ENCODE data around the gene CDH12. TPM values are rescaled to one million over a fixed set of nuclear protein-coding genes. Genes with fewer than 3 reads are reported as not detected.

Gene CDH12
- total RNA-seq, 2 donors from 2014 or later, result not detected

- no peak for TF ChIP-seq CTCF (IDR thresholded peaks at IDR 0.05)
These were observed 461.2 kb downstream of the CDH12 start for GRCh38 chr5:22391956-22392355.

DNA sequence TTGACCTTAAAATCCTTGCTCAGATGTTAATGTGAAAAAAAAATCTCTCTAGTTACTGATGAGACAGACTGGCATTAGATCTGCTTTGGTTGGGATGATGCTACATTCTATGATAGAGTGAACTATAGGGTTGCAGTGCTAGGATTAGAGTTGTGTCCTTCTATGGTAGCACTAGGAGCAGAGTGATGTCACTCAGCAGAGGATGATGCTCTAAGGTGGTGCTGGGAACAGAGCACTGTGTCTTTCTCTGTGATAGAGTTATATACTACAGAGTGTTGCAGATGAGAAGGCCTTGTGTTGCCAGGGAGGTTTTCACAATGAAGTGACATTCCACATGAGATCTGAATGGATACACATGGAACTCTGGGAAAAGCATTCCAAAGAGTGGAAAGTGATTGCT lies 462.3 kb downstream of the CDH12 start:
- no peak overlapping the region for H3K4me3 ChIP-seq
- no peaks in the 10 kb centered on the region for H3K36me3 ChIP-seq
- H3K27me3 ChIP-seq, result no peaks in the 10 kb centered on the region
- TF ChIP-seq CTCF (IDR thresholded peaks at IDR 0.05), result no peak
- H3K9me3 ChIP-seq, result no peaks in the 10 kb centered on the region
- DNase-seq (ENCODE audit: low spot score), result no peak
- H3K27ac ChIP-seq, result no peak overlapping the region
- no peaks in the 10 kb centered on the region for H3K4me1 ChIP-seq

More at GRCh38 chr5:22391956-22392355, 461.2 kb downstream of the CDH12 start:
- Histone ChIP-seq H3K4me1 (no peaks in the 10 kb centered on the region), H3K9me3 (no peaks in the 10 kb centered on the region), H3K4me3 (no peak overlapping the region), H3K27me3 (no peaks in the 10 kb centered on the region), H3K36me3 (no peaks in the 10 kb centered on the region), H3K27ac (no peak overlapping the region)
- no peak for DNase-seq (ENCODE audit: low spot score)

- no peak overlapping the region for H3K4me3 ChIP-seq
- H3K4me1 ChIP-seq, result no peaks in the 10 kb centered on the region
- H3K27me3 ChIP-seq, result no peaks in the 10 kb centered on the region
- no peak for DNase-seq (ENCODE audit: low spot score)
- TF ChIP-seq CTCF (IDR thresholded peaks at IDR 0.05), result no peak
- no peaks in the 10 kb centered on the region for H3K36me3 ChIP-seq
- H3K9me3 ChIP-seq, result no peaks in the 10 kb centered on the region
- no peak overlapping the region for H3K27ac ChIP-seq
These were observed 480.1 kb downstream of the CDH12 start for GRCh38 chr5:22372826-22373660.

GRCh38 chr5:22372376-22372775 lies 480.8 kb downstream of the CDH12 start:
- Histone ChIP-seq H3K9me3 (no peaks in the 10 kb centered on the region), H3K4me1 (no peaks in the 10 kb centered on the region), H3K27me3 (no peaks in the 10 kb centered on the region), H3K36me3 (no peaks in the 10 kb centered on the region), H3K27ac (no peak overlapping the region), H3K4me3 (no peak overlapping the region)
- TF ChIP-seq CTCF (IDR thresholded peaks at IDR 0.05), result no peak
- no peak for DNase-seq (ENCODE audit: low spot score)

- Histone ChIP-seq H3K4me1 (no peaks in the 10 kb centered on the region), H3K9me3 (no peaks in the 10 kb centered on the region), H3K27ac (no peak overlapping the region), H3K4me3 (no peak overlapping the region), H3K27me3 (no peaks in the 10 kb centered on the region), H3K36me3 (no peaks in the 10 kb centered on the region)
- no peak for TF ChIP-seq CTCF (IDR thresholded peaks at IDR 0.05)
- no peak for DNase-seq (ENCODE audit: low spot score)
These were observed 498.2 kb downstream of the CDH12 start for GRCh38 chr5:22354956-22355355.

DNA sequence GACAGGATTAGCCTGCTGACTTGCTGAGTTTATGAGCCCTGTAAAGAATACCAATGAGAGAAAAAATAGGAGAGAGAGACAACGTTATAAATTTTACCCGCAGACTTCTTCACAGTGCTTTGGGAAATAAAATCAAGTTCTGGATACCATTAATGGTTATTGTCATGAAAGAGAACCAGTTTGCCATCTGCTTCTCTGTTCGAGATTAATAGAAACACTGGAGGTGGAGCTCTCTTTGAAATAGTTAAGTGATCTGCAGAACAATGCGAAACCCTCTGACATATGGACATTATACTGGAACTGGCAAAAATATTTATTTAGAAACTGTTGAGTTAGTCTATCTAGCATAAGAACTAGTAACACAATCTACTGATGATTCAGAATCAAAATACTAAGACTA lies 500.7 kb downstream of the CDH12 start:
- no peak overlapping the region for H3K27ac ChIP-seq
- H3K4me3 ChIP-seq, result no peak overlapping the region
- no peaks in the 10 kb centered on the region for H3K27me3 ChIP-seq
- no peak for TF ChIP-seq CTCF (IDR thresholded peaks at IDR 0.05)
- H3K36me3 ChIP-seq, result no peaks in the 10 kb centered on the region
- no peaks in the 10 kb centered on the region for H3K4me1 ChIP-seq
- no peak for DNase-seq (ENCODE audit: low spot score)
- no peaks in the 10 kb centered on the region for H3K9me3 ChIP-seq
